Measurements from ENCODE around the gene SLC15A2.
"Not testable (repeated sequence)": the region's sequence is repeated elsewhere in the genome, so short reads cannot be mapped to it uniquely, and the experiment has no call there.

The SLC15A2 gene

GRCh38 chr3:121894301-121894990 is at the start of gene SLC15A2:
Gene SLC15A2 (plus strand): TSS chr3:121894401. CDS start chr3:121894477, 76 bp downstream.
- in situ Hi-C loops (cut with MboI; ENCODE audit: low pct_unique_long_range_greater_than_20kb, low sequenced_read_pairs), result no loop called here
- no peak for DNase-seq

GRCh38 chr3:121844892-121845291 is 49.3 kb upstream of the SLC15A2 start:
- no peak for DNase-seq
- in situ Hi-C loops (cut with MboI; ENCODE audit: low pct_unique_long_range_greater_than_20kb, low sequenced_read_pairs), result no loop called here

- in situ Hi-C loops (cut with MboI; ENCODE audit: low pct_unique_long_range_greater_than_20kb, low sequenced_read_pairs), result no loop called here
Measured at GRCh38 chr3:121852256-121852655, 41.9 kb upstream of the SLC15A2 start.

GRCh38 chr3:121855555-121855954 is 38.6 kb upstream of the SLC15A2 start:
- DNase-seq, result peak; percentile 47
- in situ Hi-C loops (cut with MboI; ENCODE audit: low pct_unique_long_range_greater_than_20kb, low sequenced_read_pairs), result no loop called here

More at GRCh38 chr3:121852256-121852655, 41.9 kb upstream of the SLC15A2 start:
- DNase-seq, result no peak

GRCh38 chr3:121857778-121858177 is 36.4 kb upstream of the SLC15A2 start:
- in situ Hi-C loops (cut with MboI; ENCODE audit: low pct_unique_long_range_greater_than_20kb, low sequenced_read_pairs), result not testable (repeated sequence)

GRCh38 chr3:121863247-121863646 is 31.0 kb upstream of the SLC15A2 start:
- DNase-seq; in situ Hi-C loops (cut with MboI; ENCODE audit: low pct_unique_long_range_greater_than_20kb, low sequenced_read_pairs): not testable (repeated sequence)

More at GRCh38 chr3:121857778-121858177, 36.4 kb upstream of the SLC15A2 start:
- DNase-seq, result not testable (repeated sequence)

- in situ Hi-C loops (cut with MboI; ENCODE audit: low pct_unique_long_range_greater_than_20kb, low sequenced_read_pairs), result no loop called here
- peak; percentile 36 for DNase-seq
Measured at GRCh38 chr3:121863801-121864200, 30.4 kb upstream of the SLC15A2 start.

GRCh38 chr3:121869736-121870135 is 24.5 kb upstream of the SLC15A2 start:
- in situ Hi-C loops (cut with MboI; ENCODE audit: low pct_unique_long_range_greater_than_20kb, low sequenced_read_pairs), result no loop called here
- peak; percentile 75 for DNase-seq

GRCh38 chr3:121870717-121871116 is 23.5 kb upstream of the SLC15A2 start:
- in situ Hi-C loops (cut with MboI; ENCODE audit: low pct_unique_long_range_greater_than_20kb, low sequenced_read_pairs), result no loop called here
- DNase-seq, result no peak

GRCh38 chr3:121871430-121871829 is 22.8 kb upstream of the SLC15A2 start:
- DNase-seq, result peak; percentile 57
- in situ Hi-C loops (cut with MboI; ENCODE audit: low pct_unique_long_range_greater_than_20kb, low sequenced_read_pairs), result no loop called here

GRCh38 chr3:121878411-121878810 is 15.8 kb upstream of the SLC15A2 start:
- in situ Hi-C loops (cut with MboI; ENCODE audit: low pct_unique_long_range_greater_than_20kb, low sequenced_read_pairs), result no loop called here

GRCh38 chr3:121883507-121883906 is 10.7 kb upstream of the SLC15A2 start:
- peak; percentile 37 for DNase-seq

More at GRCh38 chr3:121878411-121878810, 15.8 kb upstream of the SLC15A2 start:
- DNase-seq, result no peak

GRCh38 chr3:121885386-121885785 is 8.8 kb upstream of the SLC15A2 start:
- no peak for DNase-seq
- in situ Hi-C loops (cut with MboI; ENCODE audit: low pct_unique_long_range_greater_than_20kb, low sequenced_read_pairs), result no loop called here

More at GRCh38 chr3:121883507-121883906, 10.7 kb upstream of the SLC15A2 start:
- in situ Hi-C loops (cut with MboI; ENCODE audit: low pct_unique_long_range_greater_than_20kb, low sequenced_read_pairs), result no loop called here

- no peak for DNase-seq
- in situ Hi-C loops (cut with MboI; ENCODE audit: low pct_unique_long_range_greater_than_20kb, low sequenced_read_pairs), result no loop called here
Measured at GRCh38 chr3:121895121-121895520, 920 bp downstream of the SLC15A2 start.

GRCh38 chr3:121895736-121896135 is 1.5 kb downstream of the SLC15A2 start:
- in situ Hi-C loops (cut with MboI; ENCODE audit: low pct_unique_long_range_greater_than_20kb, low sequenced_read_pairs), result no loop called here

GRCh38 chr3:121896823-121897222 is 2.6 kb downstream of the SLC15A2 start:
- in situ Hi-C loops (cut with MboI; ENCODE audit: low pct_unique_long_range_greater_than_20kb, low sequenced_read_pairs), result no loop called here
- no peak for DNase-seq

More at GRCh38 chr3:121895736-121896135, 1.5 kb downstream of the SLC15A2 start:
- DNase-seq, result no peak

- no peak for DNase-seq
- in situ Hi-C loops (cut with MboI; ENCODE audit: low pct_unique_long_range_greater_than_20kb, low sequenced_read_pairs), result no loop called here
Measured at GRCh38 chr3:121897296-121897695, 3.1 kb downstream of the SLC15A2 start.

GRCh38 chr3:121913305-121913990 is 19.2 kb downstream of the SLC15A2 start:
- in situ Hi-C loops (cut with MboI; ENCODE audit: low pct_unique_long_range_greater_than_20kb, low sequenced_read_pairs), result no loop called here
- DNase-seq, result no peak

GRCh38 chr3:121914081-121914998 is 20.1 kb downstream of the SLC15A2 start:
- in situ Hi-C loops (cut with MboI; ENCODE audit: low pct_unique_long_range_greater_than_20kb, low sequenced_read_pairs), result no loop called here
- no peak for DNase-seq
